ENCODE measurements around the gene ADAMTS2.

Gene ADAMTS2

GRCh38 chr5:179337796-179338676, 7.2 kb downstream of the ADAMTS2 start:
- no peak for DNase-seq (ENCODE audit: low read depth)
- TF ChIP-seq, protein P1, sequence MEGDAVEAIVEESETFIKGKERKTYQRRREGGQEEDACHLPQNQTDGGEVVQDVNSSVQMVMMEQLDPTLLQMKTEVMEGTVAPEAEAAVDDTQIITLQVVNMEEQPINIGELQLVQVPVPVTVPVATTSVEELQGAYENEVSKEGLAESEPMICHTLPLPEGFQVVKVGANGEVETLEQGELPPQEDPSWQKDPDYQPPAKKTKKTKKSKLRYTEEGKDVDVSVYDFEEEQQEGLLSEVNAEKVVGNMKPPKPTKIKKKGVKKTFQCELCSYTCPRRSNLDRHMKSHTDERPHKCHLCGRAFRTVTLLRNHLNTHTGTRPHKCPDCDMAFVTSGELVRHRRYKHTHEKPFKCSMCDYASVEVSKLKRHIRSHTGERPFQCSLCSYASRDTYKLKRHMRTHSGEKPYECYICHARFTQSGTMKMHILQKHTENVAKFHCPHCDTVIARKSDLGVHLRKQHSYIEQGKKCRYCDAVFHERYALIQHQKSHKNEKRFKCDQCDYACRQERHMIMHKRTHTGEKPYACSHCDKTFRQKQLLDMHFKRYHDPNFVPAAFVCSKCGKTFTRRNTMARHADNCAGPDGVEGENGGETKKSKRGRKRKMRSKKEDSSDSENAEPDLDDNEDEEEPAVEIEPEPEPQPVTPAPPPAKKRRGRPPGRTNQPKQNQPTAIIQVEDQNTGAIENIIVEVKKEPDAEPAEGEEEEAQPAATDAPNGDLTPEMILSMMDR (IDR thresholded peaks at IDR 0.05; ENCODE audit: insufficient read depth, low read depth, low read length, missing control alignments): no peak
- H3K4me3 ChIP-seq (ENCODE audit: low read depth, low read length): no peak overlapping the region

GRCh38 chr5:179336871-179337795, 8.1 kb downstream of the ADAMTS2 start:
- H3K4me3 ChIP-seq (ENCODE audit: low read depth, low read length): no peak overlapping the region
- TF ChIP-seq, protein P1 (IDR thresholded peaks at IDR 0.05; ENCODE audit: insufficient read depth, low read depth, low read length, missing control alignments): no peak
- DNase-seq (ENCODE audit: low read depth): no peak

DNA sequence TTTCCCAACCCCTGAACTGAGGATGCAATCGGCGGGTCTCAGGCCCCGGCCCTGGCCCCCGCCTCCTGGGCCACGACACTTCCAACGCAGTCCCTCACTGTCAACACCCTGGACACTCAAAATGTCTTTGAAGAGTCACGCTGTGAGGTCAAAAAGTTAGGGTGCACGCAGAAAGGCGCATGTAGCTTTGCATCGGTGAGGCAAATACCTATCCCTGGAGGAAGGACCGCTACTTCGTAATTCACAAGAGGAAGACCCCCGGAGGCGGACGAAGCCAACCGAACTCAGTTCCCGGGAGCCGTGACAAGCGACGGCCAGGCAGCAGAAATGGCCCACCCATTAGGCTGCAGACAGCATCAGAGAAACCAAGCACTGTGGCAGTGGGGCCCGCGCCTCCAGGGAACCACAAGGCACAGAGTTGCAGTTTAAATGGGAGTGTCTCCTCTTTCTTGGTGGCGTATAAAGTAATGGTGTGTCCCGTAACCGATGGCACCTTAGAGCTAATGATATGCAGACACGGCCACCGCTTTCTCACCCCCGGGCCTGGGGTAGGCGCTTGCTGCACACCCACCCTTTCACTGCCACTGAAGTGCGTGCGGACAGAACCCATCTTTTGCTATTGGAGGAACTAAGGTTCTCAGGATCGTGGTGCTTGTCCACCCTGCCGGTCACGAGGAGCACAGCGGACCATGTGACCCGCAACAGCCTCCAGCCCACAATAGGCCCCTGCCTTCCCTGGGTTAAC, 9.0 kb downstream of the ADAMTS2 start:
- no peak overlapping the region for H3K4me3 ChIP-seq (ENCODE audit: low read depth, low read length)
- TF ChIP-seq, protein P1 (IDR thresholded peaks at IDR 0.05; ENCODE audit: insufficient read depth, low read depth, low read length, missing control alignments): no peak
- no peak for DNase-seq (ENCODE audit: low read depth)

DNA sequence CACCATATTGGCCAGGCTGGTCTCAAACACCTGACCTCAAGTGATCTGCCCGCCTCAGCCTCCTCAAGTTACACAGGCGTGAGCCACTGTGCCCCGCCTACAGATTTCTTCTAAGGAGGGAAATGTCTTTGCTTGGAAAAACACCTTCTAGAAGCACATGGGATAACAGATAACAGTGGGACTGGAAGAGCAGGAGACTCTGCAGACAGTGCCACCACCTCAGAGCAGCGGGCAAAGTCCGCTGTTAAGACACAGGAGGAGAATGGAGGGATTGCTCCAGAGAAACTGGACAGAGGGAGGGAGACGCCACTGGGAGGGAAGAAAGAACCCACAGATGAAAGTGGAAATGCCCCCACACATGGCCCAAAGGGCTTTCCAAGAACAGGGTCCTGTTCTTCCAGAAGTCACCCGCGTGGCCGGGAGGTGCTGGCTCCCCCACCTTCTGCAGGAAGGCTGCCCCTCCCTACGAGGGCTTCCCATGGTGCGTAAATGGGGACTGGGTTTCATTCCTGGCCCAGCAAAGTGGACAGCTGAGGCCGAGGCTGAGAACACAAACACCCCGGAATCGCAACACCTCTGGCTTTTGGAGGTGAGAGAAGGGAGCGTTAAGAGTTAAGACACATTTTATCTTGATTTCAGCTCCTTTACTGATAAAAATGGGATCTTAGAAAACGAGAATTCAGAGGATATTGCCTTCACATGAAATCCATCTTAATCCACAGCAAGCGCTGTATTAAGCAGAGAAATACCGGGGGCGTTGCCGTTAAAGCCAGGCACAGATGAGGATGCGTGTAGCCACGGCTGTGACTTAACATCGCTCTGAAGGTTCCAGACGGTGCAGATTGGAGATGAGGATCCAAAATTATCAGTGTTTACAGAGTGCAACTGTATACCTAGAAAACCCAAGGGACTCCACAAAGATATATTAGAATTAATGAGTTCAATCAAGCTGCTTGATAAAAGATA, 11.2 kb downstream of the ADAMTS2 start:
- no peak overlapping the region for H3K4me3 ChIP-seq (ENCODE audit: low read depth, low read length)
- DNase-seq (ENCODE audit: low read depth): no peak
- TF ChIP-seq, protein P1 (IDR thresholded peaks at IDR 0.05; ENCODE audit: insufficient read depth, low read depth, low read length, missing control alignments): no peak

DNA sequence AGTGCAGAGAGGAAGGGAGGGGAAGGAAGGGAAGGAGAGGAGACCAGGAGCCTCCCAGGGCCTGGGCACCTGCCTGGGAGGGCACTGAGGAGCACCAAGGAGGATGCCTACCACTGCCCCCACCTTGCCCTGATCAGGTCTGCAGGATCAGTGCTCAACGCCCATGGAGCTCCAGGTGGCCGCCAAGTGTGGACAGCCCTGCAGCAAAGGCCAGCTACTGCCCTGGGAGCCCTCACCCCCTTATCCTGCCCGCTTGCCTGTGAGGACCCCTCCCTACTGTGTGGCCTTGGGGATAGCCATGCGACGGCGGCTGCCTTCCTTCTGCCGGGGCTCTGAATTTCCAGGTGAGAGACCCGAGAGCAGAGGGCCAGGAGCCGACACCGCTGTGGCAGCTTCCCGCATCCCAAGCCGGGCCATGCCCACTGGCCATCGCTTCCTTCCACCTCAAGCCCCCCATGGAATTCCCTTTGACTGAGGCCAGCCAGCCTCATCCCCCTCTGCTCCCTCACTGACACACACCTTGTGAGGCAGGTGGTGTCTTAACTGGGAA, 12.4 kb downstream of the ADAMTS2 start:
- no peak overlapping the region for H3K4me3 ChIP-seq (ENCODE audit: low read depth, low read length)
- DNase-seq (ENCODE audit: low read depth): no peak
- TF ChIP-seq, protein P1 (IDR thresholded peaks at IDR 0.05; ENCODE audit: insufficient read depth, low read depth, low read length, missing control alignments): no peak
